ENCODE data around the gene PPP2R5A.

The PPP2R5A gene

DNA sequence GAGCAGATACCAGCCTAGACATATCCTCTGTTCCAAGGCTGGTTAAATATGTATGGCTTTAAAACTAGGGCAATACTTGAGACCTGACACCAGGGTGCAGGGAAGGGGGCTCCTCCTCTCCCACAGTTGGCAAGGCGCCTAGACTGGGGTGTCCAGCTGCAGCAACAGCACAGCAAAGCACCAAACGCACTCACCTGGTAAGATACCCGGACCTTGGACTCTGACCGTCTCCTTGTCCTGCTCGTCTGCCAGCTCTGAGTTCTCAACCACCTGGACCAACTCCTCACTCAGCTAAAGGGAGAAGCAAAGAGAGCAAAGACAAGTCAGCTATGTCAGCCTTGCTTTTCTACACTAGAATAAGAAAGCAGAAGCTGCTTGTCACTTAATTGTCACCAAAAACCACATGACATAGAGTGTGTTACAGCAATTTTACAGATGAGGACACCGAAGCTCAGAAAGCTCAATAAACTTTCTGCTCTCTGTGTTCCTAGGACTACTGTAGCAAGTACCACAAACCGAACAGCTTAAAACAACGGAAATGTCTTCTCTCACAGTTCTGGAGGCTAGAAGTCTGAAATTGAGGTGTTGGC, 125.1 kb downstream of the PPP2R5A start:
- DNase-seq (ENCODE audit: low read depth in 2 of 3, low spot score in 1 of 3): no peak

Measured in stimulated activated CD4-positive, alpha-beta T cell treated with anti-CD3 and anti-CD28 coated beads, Interleukin-12 subunit alpha, Interleukin-12 subunit beta, amount 100 ng/mL, for 48 hours (primary cell).